ENCODE data around the gene CHKB. TPM values are rescaled to one million over a fixed set of nuclear protein-coding genes. Genes with fewer than 3 reads are reported as not detected.

CHKB gene
- polyA plus RNA-seq, 1 donor (not counting 4 experiments of a cell fraction or from before 2014, with no cell fraction given) = 49.0 TPM

- no peak for DNase-seq (ENCODE audit: low read depth, low spot score)
- Histone ChIP-seq H3K27ac (ENCODE audit: control insufficient read depth, insufficient read depth, low read length) (no peak overlapping the region), H3K4me2 (ENCODE audit: control insufficient read depth, extremely low read depth, insufficient read depth, low read depth, low read length) (no peak overlapping the region), H3K9me1 (ENCODE audit: control insufficient read depth, extremely low read depth, insufficient read depth, low read length) (no peaks in the 10 kb centered on the region), H3K27me3 (ENCODE audit: control insufficient read depth, extremely low read depth, insufficient read depth, low read length) (no peaks in the 10 kb centered on the region), H2AFZ (ENCODE audit: control insufficient read depth, low read length) (no peak overlapping the region), H3K36me3 (ENCODE audit: control insufficient read depth in 2 of 2, extremely low read depth in 1 of 2, insufficient read depth in 2 of 2, low read length in 2 of 2) (no peaks in the 10 kb centered on the region), H4K20me1 (ENCODE audit: control insufficient read depth, extremely low read depth, insufficient read depth, low read length) (no peaks in the 10 kb centered on the region), H3K9ac (ENCODE audit: control insufficient read depth, extremely low read depth, insufficient read depth, low read length) (no peak overlapping the region), H3K9me3 (ENCODE audit: control insufficient read depth, low read depth, low read length) (no peaks in the 10 kb centered on the region), H3K4me1 (ENCODE audit: control insufficient read depth, extremely low read depth, insufficient read depth, low read length) (peaks cover 10% of the 10 kb centered on the region), H3K79me2 (ENCODE audit: control insufficient read depth, insufficient read depth, low read length) (peaks cover 12% of the 10 kb centered on the region), H3K4me3 (ENCODE audit: control insufficient read depth in 2 of 3, extremely low read depth in 1 of 3, insufficient read depth in 2 of 3, low read depth in 1 of 3, low read length in 3 of 3) (no peak overlapping the region)
- dilution Hi-C loops (cut with MboI; ENCODE audit: extremely low pct_ligation_motif_present, low sequenced_read_pairs) = no loop called here
- FAIRE-seq = no peak
- TF ChIP-seq EZH2 (IDR thresholded peaks at IDR 0.05; ENCODE audit: low read length) (no peak), CTCF (optimal IDR thresholded peaks at IDR 0.05 in 1 of 3, IDR thresholded peaks at IDR 0.05 in 1 of 3, conservative IDR thresholded peaks at IDR 0.05 in 1 of 3; ENCODE audit: extremely low read depth in 1 of 3, insufficient read depth in 2 of 3, low read length in 3 of 3) (no peak)
Observed at GRCh38 chr22:50586416-50586815, 3.8 kb upstream of the CHKB start.

GRCh38 chr22:50585781-50586180 lies 3.1 kb upstream of the CHKB start:
- Histone ChIP-seq H2AFZ (ENCODE audit: control insufficient read depth, low read length) (no peak overlapping the region), H3K36me3 (ENCODE audit: control insufficient read depth in 2 of 2, extremely low read depth in 1 of 2, insufficient read depth in 2 of 2, low read length in 2 of 2) (no peaks in the 10 kb centered on the region), H3K4me3 (ENCODE audit: control insufficient read depth in 2 of 3, extremely low read depth in 1 of 3, insufficient read depth in 2 of 3, low read depth in 1 of 3, low read length in 3 of 3) (no peak overlapping the region), H3K4me2 (ENCODE audit: control insufficient read depth, extremely low read depth, insufficient read depth, low read depth, low read length) (no peak overlapping the region), H3K9ac (ENCODE audit: control insufficient read depth, extremely low read depth, insufficient read depth, low read length) (no peak overlapping the region), H3K79me2 (ENCODE audit: control insufficient read depth, insufficient read depth, low read length) (peaks cover 15% of the 10 kb centered on the region), H3K4me1 (ENCODE audit: control insufficient read depth, extremely low read depth, insufficient read depth, low read length) (peaks cover 12% of the 10 kb centered on the region), H3K9me1 (ENCODE audit: control insufficient read depth, extremely low read depth, insufficient read depth, low read length) (no peaks in the 10 kb centered on the region), H3K9me3 (ENCODE audit: control insufficient read depth, low read depth, low read length) (no peaks in the 10 kb centered on the region), H4K20me1 (ENCODE audit: control insufficient read depth, extremely low read depth, insufficient read depth, low read length) (no peaks in the 10 kb centered on the region), H3K27ac (ENCODE audit: control insufficient read depth, insufficient read depth, low read length) (no peak overlapping the region), H3K27me3 (ENCODE audit: control insufficient read depth, extremely low read depth, insufficient read depth, low read length) (no peaks in the 10 kb centered on the region)
- FAIRE-seq = no peak
- dilution Hi-C loops (cut with MboI; ENCODE audit: extremely low pct_ligation_motif_present, low sequenced_read_pairs) = no loop called here
- TF ChIP-seq CTCF (optimal IDR thresholded peaks at IDR 0.05 in 1 of 3, IDR thresholded peaks at IDR 0.05 in 1 of 3, conservative IDR thresholded peaks at IDR 0.05 in 1 of 3; ENCODE audit: extremely low read depth in 1 of 3, insufficient read depth in 2 of 3, low read length in 3 of 3) = no peak
- TF ChIP-seq EZH2 (IDR thresholded peaks at IDR 0.05; ENCODE audit: low read length) = no peak
- DNase-seq (ENCODE audit: low read depth, low spot score) = no peak
